HEK293 (cell line): ENCODE measurements around the gene ATP1B2.
A peak's percentile ranks its signal among the peaks of the same experiment; 100 is the strongest.

Source experiments
- CTCF ChIA-PET: fragments of 350-600 bp; formaldehyde crosslinking; extraction: SDS; loops from one replicate; lab custom pipeline; 2021; ENCODE audit warnings: antibody characterized with exemption; lab: Yijun Ruan, JAX
- POLR2A ChIA-PET: fragments of 300-600 bp; formaldehyde crosslinking; extraction: SDS; loops from one replicate; lab custom pipeline; 2020; ENCODE audit warnings: antibody characterized with exemption, inconsistent platforms; lab: Yijun Ruan, JAX
- H3K27ac ChIP-seq: fragments of 200-500 bp; sonication (Bioruptor generic); 2 replicates; pipeline ENCODE4 v1.5.1; 2014; ENCODE audit warnings: low read depth, low read length, control low read depth, inconsistent platforms; ENCODE audit errors: extremely low read depth
- H3K36me3 ChIP-seq, 2 experiments: fragments of 200-500 bp in 1 of 2; sonication (Bioruptor generic) in 1 of 2; 1 replicate in 1 of 2; 2 replicates in 1 of 2; pipeline ENCODE4 v1.5.1; 2014 to 2017; ENCODE audit warnings: inconsistent platforms in 2 of 2, low read length in 2 of 2; ENCODE audit not compliant: control insufficient read depth in 2 of 2, insufficient read depth in 1 of 2
- H3K4me1 ChIP-seq: fragments of 200-500 bp; sonication (Bioruptor generic); 2 replicates; pipeline ENCODE4 v1.5.1; 2014; ENCODE audit warnings: mild to moderate bottlenecking, low read length, inconsistent platforms; ENCODE audit not compliant: control insufficient read depth, insufficient read depth
- H3K4me3 ChIP-seq: 2 replicates; pipeline ENCODE4 v1.5.1; 2011; ENCODE audit warnings: low read depth, mild to moderate bottlenecking, control low read depth, low read length, moderate library complexity
- H3K9me3 ChIP-seq: fragments of 200-500 bp; sonication (Bioruptor generic); 2 replicates; pipeline ENCODE4 v1.5.1; 2014; ENCODE audit warnings: low read depth, low read length, inconsistent platforms; ENCODE audit not compliant: control insufficient read depth, insufficient read depth
- AEBP2 ChIP-seq: fragments of 450-650 bp; formaldehyde crosslinking; IDR thresholded peaks from 2 replicates; pipeline ENCODE4 v1.5.1; 2016; ENCODE audit warnings: missing biosample characterization, missing genetic modification characterization, borderline replicate concordance
- BCL6B ChIP-seq: fragments of 450-650 bp; formaldehyde crosslinking; IDR thresholded peaks from 2 replicates; pipeline ENCODE4 v1.5.1; 2017; ENCODE audit warnings: missing biosample characterization, missing genetic modification characterization
- ELK4 ChIP-seq: IDR thresholded peaks from 2 replicates; pipeline ENCODE4 v1.6.1; 2011; ENCODE audit warnings: mild to moderate bottlenecking, low read depth, low read length, borderline replicate concordance
- GLI4 ChIP-seq: fragments of 450-650 bp; formaldehyde crosslinking; IDR thresholded peaks from 2 replicates; pipeline ENCODE4 v1.5.1; 2016; ENCODE audit warnings: missing biosample characterization, missing genetic modification characterization
- GLIS1 ChIP-seq: fragments of 450-650 bp; formaldehyde crosslinking; IDR thresholded peaks from 2 replicates; pipeline ENCODE4 v1.5.1; 2016; ENCODE audit warnings: missing biosample characterization, missing genetic modification characterization
- MEIS1 ChIP-seq: sonication (generic); formaldehyde crosslinking; IDR thresholded peaks from 2 replicates; pipeline ENCODE4 v1.8.1; 2022; ENCODE audit warnings: missing genetic modification reagents, mild to moderate bottlenecking, borderline replicate concordance
- PATZ1 ChIP-seq: fragments of 450-650 bp; formaldehyde crosslinking; IDR thresholded peaks from 2 replicates; pipeline ENCODE4 v1.5.1; 2016; ENCODE audit warnings: missing biosample characterization, missing genetic modification characterization
- PRDM1 ChIP-seq: fragments of 450-650 bp; formaldehyde crosslinking; IDR thresholded peaks from 2 replicates; pipeline ENCODE4; 2016; ENCODE audit warnings: missing biosample characterization, missing genetic modification characterization
- REPIN1 ChIP-seq: fragments of 450-650 bp; formaldehyde crosslinking; IDR thresholded peaks from 2 replicates; pipeline ENCODE4 v1.5.1; 2017; ENCODE audit warnings: missing biosample characterization, missing genetic modification characterization, low read depth
- SP2 ChIP-seq: fragments of 450-650 bp; formaldehyde crosslinking; IDR thresholded peaks from 2 replicates; pipeline ENCODE4 v1.5.1; 2016; ENCODE audit warnings: missing biosample characterization, missing genetic modification characterization
- SP7 ChIP-seq: fragments of 450-650 bp; formaldehyde crosslinking; IDR thresholded peaks from 2 replicates; pipeline ENCODE4 v1.5.1; 2016; ENCODE audit warnings: missing biosample characterization, missing genetic modification characterization
- ZBTB7A ChIP-seq: fragments of 450-650 bp; formaldehyde crosslinking; IDR thresholded peaks from 2 replicates; pipeline ENCODE4 v1.5.1; 2016; ENCODE audit warnings: low read depth, missing biosample characterization, missing genetic modification characterization
- ZNF114 ChIP-seq: fragments of 450-650 bp; formaldehyde crosslinking; IDR thresholded peaks from 2 replicates; pipeline ENCODE4 v1.5.0; 2017; ENCODE audit warnings: missing biosample characterization, missing genetic modification characterization
- ZNF132 ChIP-seq: fragments of 450-650 bp; formaldehyde crosslinking; IDR thresholded peaks from 2 replicates; pipeline ENCODE4 v1.5.1; 2017; ENCODE audit warnings: missing biosample characterization, missing genetic modification characterization, borderline replicate concordance
- ZNF19 ChIP-seq: fragments of 450-650 bp; formaldehyde crosslinking; IDR thresholded peaks from 2 replicates; pipeline ENCODE4; 2016; ENCODE audit warnings: missing biosample characterization, missing genetic modification characterization, low read depth
- ZNF26 ChIP-seq: fragments of 450-650 bp; formaldehyde crosslinking; IDR thresholded peaks from 2 replicates; pipeline ENCODE4 v1.5.1; 2016; ENCODE audit warnings: missing biosample characterization, missing genetic modification characterization
- ZNF302 ChIP-seq: fragments of 450-650 bp; formaldehyde crosslinking; IDR thresholded peaks from 2 replicates; pipeline ENCODE4 v1.5.1; 2016; ENCODE audit warnings: missing biosample characterization, missing genetic modification characterization, low read depth
- ZNF398 ChIP-seq: fragments of 450-650 bp; formaldehyde crosslinking; IDR thresholded peaks from 2 replicates; pipeline ENCODE4 v1.5.1; 2017; ENCODE audit warnings: missing biosample characterization, missing genetic modification characterization
- ZNF426 ChIP-seq: fragments of 450-650 bp; formaldehyde crosslinking; IDR thresholded peaks from 2 replicates; pipeline ENCODE4 v1.5.1; 2017; ENCODE audit warnings: missing biosample characterization, missing genetic modification characterization, mild to moderate bottlenecking, inconsistent platforms, moderate library complexity
- ZNF548 ChIP-seq: fragments of 450-650 bp; formaldehyde crosslinking; IDR thresholded peaks from 2 replicates; pipeline ENCODE4 v1.5.1; 2016; ENCODE audit warnings: missing biosample characterization, missing genetic modification characterization
- ZNF585B ChIP-seq: fragments of 450-650 bp; formaldehyde crosslinking; IDR thresholded peaks from 2 replicates; pipeline ENCODE4 v1.5.1; 2016; ENCODE audit warnings: missing biosample characterization, missing genetic modification characterization
- ZSCAN18 ChIP-seq: fragments of 450-650 bp; formaldehyde crosslinking; IDR thresholded peaks from 2 replicates; pipeline ENCODE4 v1.5.1; 2016; ENCODE audit warnings: missing biosample characterization, missing genetic modification characterization

ATP1B2 gene

GRCh38 chr17:7651097-7651664 is 455 bp downstream of the ATP1B2 start (continued):
- TF ChIP-seq GLIS1 (tag by site-specific recombination) (peak; percentile 3; the same call in 1 of the 2 replicates), ZNF548 (tag by site-specific recombination) (no peak), ZBTB7A (peak; percentile 88), SP7 (0 out of 2 replicates have a peak, but pooled peaks have one; percentile 10), AEBP2 (tag by site-specific recombination) (no peak), PRDM1 (tag by site-specific recombination) (no peak), ZSCAN18 (no peak), GLI4 (tag by site-specific recombination) (0 out of 2 replicates have a peak, but pooled peaks have one; percentile 11), PATZ1 (tag by site-specific recombination) (peak; percentile 0; the same call in 1 of the 2 replicates), MEIS1 (CRISPR knock-in tag) (no peak)

- Histone ChIP-seq H3K4me1 (peaks cover 5% of the 10 kb centered on the region), H3K36me3 (no peaks in the 10 kb centered on the region), H3K27ac (peak overlapping the region; percentile 39; the same call in 1 of the 2 replicates), H3K9me3 (no peaks in the 10 kb centered on the region), H3K4me3 (peak overlapping the region; percentile 38)
- ChIA-PET POLR2A (interaction anchor here (0.6 to 5.3 kb wide), 12 partner anchors 16 to 468 kb away, joined by 3 to 113 read pairs (median 6); partner anchors contain the start of genes EFNB3, MPDU1, PLSCR3 and SAT2), CTCF (interaction anchor here (0.6 to 7.2 kb wide), 6 partner anchors 10 to 92 kb away, joined by 3 to 57 read pairs (median 4); partner anchors contain the start of gene WRAP53)
- TF ChIP-seq REPIN1 (no peak), ELK4 (no peak), ZNF398 (tag by site-specific recombination) (peak; percentile 72), ZNF114 (tag by site-specific recombination) (no peak), ZNF19 (no peak), BCL6B (no peak), ZNF585B (tag by site-specific recombination) (no peak), ZNF132 (no peak), ZNF302 (no peak), AEBP2 (tag by site-specific recombination) (no peak), ZNF426 (tag by site-specific recombination) (no peak), SP2 (tag by site-specific recombination) (peak; percentile 45), ZNF26 (tag by site-specific recombination) (no peak)
Measured at GRCh38 chr17:7651665-7652387, 1.1 kb downstream of the ATP1B2 start.
